Astrocyte of the spinal cord (primary cell): ENCODE data around the gene PTPRN2.
"Not testable (repeated sequence)": the region's sequence is repeated elsewhere in the genome, so short reads cannot be mapped to it uniquely, and the experiment has no call there.

Experiments used
- DNase-seq: peaks from one replicate; pipeline ENCODE4 v3.0.0; 2011; ENCODE audit warnings: low read depth, low spot score
- H3K4me3 ChIP-seq: 2 replicates; pipeline ENCODE4 v1.5.1; 2011; ENCODE audit warnings: low read depth, mild to moderate bottlenecking, low read length, moderate library complexity
- CTCF ChIP-seq: IDR thresholded peaks from 2 replicates; pipeline ENCODE4 v1.5.1; 2012; ENCODE audit warnings: low read depth, mild to moderate bottlenecking, low read length, inconsistent platforms
- in situ Hi-C: cut with HindIII; loops from 2 replicates; pipeline ENCODE4 v1.10.0; 2017; ENCODE audit warnings: low sequenced_read_pairs

Gene PTPRN2

GRCh38 chr7:158526531-158526930 lies 61.1 kb downstream of the PTPRN2 start:
- DNase-seq = no peak
- no peak for TF ChIP-seq CTCF
- in situ Hi-C loops = no loop called here
- H3K4me3 ChIP-seq = no peak overlapping the region

GRCh38 chr7:158525648-158526484 lies 61.8 kb downstream of the PTPRN2 start:
- DNase-seq = no peak
- no peak overlapping the region for H3K4me3 ChIP-seq
- TF ChIP-seq CTCF = no peak
- in situ Hi-C loops = no loop called here

GRCh38 chr7:158524749-158525635 lies 62.6 kb downstream of the PTPRN2 start:
- TF ChIP-seq CTCF = no peak
- in situ Hi-C loops = no loop called here
- DNase-seq = no peak
- H3K4me3 ChIP-seq = no peak overlapping the region

GRCh38 chr7:158524286-158524685 lies 63.3 kb downstream of the PTPRN2 start:
- in situ Hi-C loops = not testable (repeated sequence)

GRCh38 chr7:158523877-158524276 lies 63.7 kb downstream of the PTPRN2 start:
- in situ Hi-C loops, H3K4me3 ChIP-seq, DNase-seq: not testable (repeated sequence)

More at GRCh38 chr7:158524286-158524685, 63.3 kb downstream of the PTPRN2 start:
- not testable (repeated sequence) for H3K4me3 ChIP-seq, DNase-seq

GRCh38 chr7:158523165-158523856 lies 64.3 kb downstream of the PTPRN2 start:
- DNase-seq, H3K4me3 ChIP-seq, in situ Hi-C loops: not testable (repeated sequence)

GRCh38 chr7:158521795-158522194 lies 65.8 kb downstream of the PTPRN2 start:
- H3K4me3 ChIP-seq, in situ Hi-C loops, DNase-seq: not testable (repeated sequence)

- no peak overlapping the region for H3K4me3 ChIP-seq
- DNase-seq = no peak
- in situ Hi-C loops = no loop called here
- TF ChIP-seq CTCF = no peak
Observed at GRCh38 chr7:158520825-158521224, 66.8 kb downstream of the PTPRN2 start.
